Measurements from ENCODE around the gene SMIM5. TPM values are rescaled to one million over a fixed set of nuclear protein-coding genes. Genes with fewer than 3 reads are reported as not detected.

SMIM5 gene
- total RNA-seq, 3 donors from 2014 or later, result 20.7 to 41.6 (median 27.5) TPM

- Histone ChIP-seq H3K4me1 (ENCODE audit: low read depth) (peaks cover 37% of the 10 kb centered on the region), H3K9me3 (no peaks in the 10 kb centered on the region), H3K4me3 (no peak overlapping the region), H3K36me3 (ENCODE audit: low read depth) (no peaks in the 10 kb centered on the region)
- intact Hi-C loops (cut with DNase I, micrococcal nuclease), result loop anchor here in 1 of 2 donors (5.0 kb wide), 1 partner anchor 120 kb away; no protein-coding TSS in a partner anchor
- no peak for TF ChIP-seq CTCF (IDR thresholded peaks at IDR 0.05)
- ATAC-seq (no peak), DNase-seq (peak in 1 of 3 donors; percentile 44)
Measured at GRCh38 chr17:75632428-75632827, 806 bp upstream of the SMIM5 start.

GRCh38 chr17:75633486-75634375 is 497 bp downstream of the SMIM5 start:
- Histone ChIP-seq H3K4me3 (no peak overlapping the region), H3K9me3 (no peaks in the 10 kb centered on the region), H3K4me1 (ENCODE audit: low read depth) (peaks cover 37% of the 10 kb centered on the region), H3K36me3 (ENCODE audit: low read depth) (no peaks in the 10 kb centered on the region)
- DNase-seq (peak; percentile 88 to 96 (median 90)), ATAC-seq (peak; percentile 64)
- TF ChIP-seq CTCF (IDR thresholded peaks at IDR 0.05), result peak; percentile 57
- intact Hi-C loops (cut with DNase I, micrococcal nuclease), result loop anchor here in 1 of 2 donors (5.0 kb wide), 1 partner anchor 119 kb away; no protein-coding TSS in a partner anchor

GRCh38 chr17:75634376-75634740 is 1.1 kb downstream of the SMIM5 start:
- ATAC-seq, result no peak
- intact Hi-C loops (cut with DNase I, micrococcal nuclease), result loop anchor here in 1 of 2 donors (5.0 kb wide), 1 partner anchor 118 kb away; no protein-coding TSS in a partner anchor
- TF ChIP-seq CTCF (IDR thresholded peaks at IDR 0.05), result no peak
- Histone ChIP-seq H3K4me1 (ENCODE audit: low read depth) (peaks cover 37% of the 10 kb centered on the region), H3K36me3 (ENCODE audit: low read depth) (no peaks in the 10 kb centered on the region), H3K9me3 (no peaks in the 10 kb centered on the region), H3K4me3 (no peak overlapping the region)
- peak in 1 of 3 donors; percentile 27 for DNase-seq

- Histone ChIP-seq H3K9me3 (no peaks in the 10 kb centered on the region), H3K4me1 (ENCODE audit: low read depth) (peaks cover 37% of the 10 kb centered on the region), H3K4me3 (no peak overlapping the region), H3K36me3 (ENCODE audit: low read depth) (no peaks in the 10 kb centered on the region)
- DNase-seq (peak in 2 of 3 donors; percentile 38 to 52), ATAC-seq (no peak)
- no peak for TF ChIP-seq CTCF (IDR thresholded peaks at IDR 0.05)
- intact Hi-C loops (cut with DNase I, micrococcal nuclease), result loop anchor here in 1 of 2 donors (5.0 kb wide), 1 partner anchor 117 kb away; no protein-coding TSS in a partner anchor
Measured at GRCh38 chr17:75634754-75635609, 1.7 kb downstream of the SMIM5 start.

- Histone ChIP-seq H3K9me3 (no peaks in the 10 kb centered on the region), H3K4me1 (ENCODE audit: low read depth) (peaks cover 37% of the 10 kb centered on the region), H3K36me3 (ENCODE audit: low read depth) (no peaks in the 10 kb centered on the region), H3K4me3 (no peak overlapping the region)
- DNase-seq, result peak; percentile 74 to 77 (median 75)
- TF ChIP-seq CTCF (IDR thresholded peaks at IDR 0.05), result no peak
- ATAC-seq, result peak; percentile 54
- intact Hi-C loops (cut with DNase I, micrococcal nuclease), result no loop called here
Measured at GRCh38 chr17:75635610-75636202, 2.5 kb downstream of the SMIM5 start.
